Stimulated activated naive CD8-positive, alpha-beta T cell treated with anti-CD3 and anti-CD28 coated beads, Interleukin-15, Interleukin-2, amounts not matched to agents 100 U/mL and 50 U/mL, for 24 hours (primary cell): ENCODE data around the gene TMEM244.
"Not testable (repeated sequence)": the region's sequence is repeated elsewhere in the genome, so short reads cannot be mapped to it uniquely, and the experiment has no call there.

Source experiments
- ATAC-seq: fragments of 150-1000 bp; cut with Tn5 transposase; one replicate; pipeline ENCODE4 v1.10.0; 2021
- DNase-seq: peaks from one replicate; pipeline ENCODE4 v3.0.0; 2021

The TMEM244 gene

DNA sequence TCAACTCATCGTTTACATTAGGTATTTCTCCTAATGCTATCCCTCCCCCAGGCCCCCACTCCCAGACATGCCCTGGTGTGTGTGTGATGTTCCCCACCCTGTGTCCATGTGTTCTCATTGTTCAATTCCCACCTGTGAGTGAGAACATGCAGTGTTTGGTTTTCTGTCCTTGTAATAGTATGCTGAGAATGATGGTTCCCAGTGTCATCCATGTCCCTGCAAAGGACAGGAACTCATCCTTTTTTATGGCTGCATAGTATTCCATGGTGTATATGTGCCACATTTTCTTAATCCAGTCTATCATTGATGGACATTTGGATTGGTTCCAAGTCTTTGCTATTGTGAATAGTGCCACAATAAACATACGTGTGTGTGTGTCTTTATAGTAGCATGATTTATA lies 54.0 kb downstream of the TMEM244 start:
- ATAC-seq, DNase-seq: not testable (repeated sequence)

DNA sequence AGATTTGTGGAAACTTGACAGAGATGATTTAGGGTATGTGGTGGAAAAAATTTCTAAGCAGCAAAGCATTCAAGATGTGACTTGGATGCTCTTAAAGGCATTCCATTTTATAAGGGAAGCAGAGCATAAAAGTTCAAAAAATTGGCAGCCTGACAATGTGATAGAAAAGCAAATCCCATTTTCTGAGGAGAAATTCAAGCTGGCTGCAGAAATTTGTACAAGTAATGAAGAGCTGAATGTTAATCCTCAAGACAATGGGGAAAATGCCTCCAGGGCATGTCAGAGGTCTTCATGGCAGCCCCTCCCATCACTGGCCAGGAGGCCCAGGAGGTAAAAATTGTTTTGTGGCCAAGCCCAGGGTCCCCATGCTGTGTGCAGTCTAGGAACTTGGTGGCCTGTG lies 58.2 kb downstream of the TMEM244 start:
- not testable (repeated sequence) for DNase-seq, ATAC-seq

DNA sequence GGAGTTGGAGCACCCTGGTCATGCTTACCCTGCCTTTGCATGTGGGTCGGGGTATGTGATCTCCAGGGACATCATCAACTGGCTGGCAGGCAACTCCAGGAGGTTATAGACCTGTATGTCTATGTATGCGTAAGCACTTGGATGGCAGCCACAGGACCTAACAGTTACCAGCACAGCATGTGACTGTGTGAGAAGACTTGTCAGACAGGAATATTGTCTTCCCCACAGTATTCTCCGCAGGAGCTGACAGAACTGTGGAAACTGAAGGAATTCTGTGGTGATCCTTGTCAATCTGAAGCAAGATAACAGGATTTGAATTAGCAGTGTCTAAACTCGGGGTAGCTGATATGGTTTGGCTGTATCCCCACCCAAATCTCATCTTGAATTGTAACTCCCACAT lies 59.2 kb downstream of the TMEM244 start:
- no peak for ATAC-seq

DNA sequence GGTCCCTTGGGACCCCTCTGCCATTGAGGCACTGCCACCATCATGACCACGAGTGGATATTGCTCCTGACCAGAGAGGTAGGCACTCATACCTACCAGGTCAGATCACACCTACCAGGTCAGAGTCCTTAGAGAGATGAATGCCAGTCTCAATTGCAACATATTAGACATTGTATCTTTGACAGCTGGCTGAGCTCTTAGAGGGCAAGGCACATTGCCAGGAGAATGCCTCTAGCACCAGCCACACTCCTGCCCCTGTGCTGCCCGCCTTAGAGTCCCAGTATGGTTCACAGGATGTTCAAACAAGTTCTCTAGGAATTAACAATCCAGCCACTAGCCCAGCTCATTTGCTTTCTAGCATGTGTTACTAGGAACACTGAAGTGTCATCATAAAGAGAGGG lies 65.9 kb downstream of the TMEM244 start:
- ATAC-seq (no peak), DNase-seq (no peak)

More for the DNA sequence above, 59.2 kb downstream of the TMEM244 start:
- no peak for DNase-seq

DNA sequence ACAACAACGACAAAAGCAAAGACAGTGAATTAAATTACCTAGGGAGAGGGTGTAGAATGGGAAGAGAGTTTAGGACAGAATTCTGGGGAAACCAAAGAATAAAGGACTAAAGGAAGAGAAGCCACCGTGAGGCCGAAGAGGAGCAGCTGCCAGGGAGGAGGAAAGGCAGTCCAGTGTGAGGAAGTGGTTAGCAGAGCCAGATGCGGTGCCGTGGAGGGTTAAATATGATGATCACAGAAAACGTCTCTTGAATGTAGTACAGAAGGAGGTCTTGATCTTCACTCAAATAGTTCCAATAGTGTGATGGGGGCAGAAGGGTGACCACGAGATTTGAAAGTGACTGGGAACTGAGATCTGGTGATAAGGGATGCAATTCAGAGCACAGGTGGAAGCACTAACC lies 67.7 kb downstream of the TMEM244 start:
- DNase-seq (no peak), ATAC-seq (no peak)

DNA sequence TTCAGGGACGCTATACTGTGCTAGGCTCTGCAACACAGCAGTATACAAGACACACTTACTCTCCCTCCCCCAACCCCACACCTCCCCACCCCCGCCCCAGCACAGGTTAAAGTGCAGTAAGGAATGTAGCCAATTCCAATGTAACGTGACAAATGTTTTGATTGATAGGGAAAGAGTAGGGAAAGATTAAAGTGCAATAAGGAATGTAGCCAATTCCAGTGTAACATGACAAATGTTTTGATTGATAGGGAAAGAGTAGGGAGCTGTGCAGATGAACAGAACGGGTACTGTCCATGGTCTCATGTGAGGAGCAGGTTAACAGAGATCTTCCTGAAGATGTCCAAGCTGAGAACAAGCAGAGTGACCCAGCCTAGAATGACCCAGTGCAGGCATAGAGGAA lies 69.1 kb downstream of the TMEM244 start:
- no peak for DNase-seq
- ATAC-seq, result no peak

DNA sequence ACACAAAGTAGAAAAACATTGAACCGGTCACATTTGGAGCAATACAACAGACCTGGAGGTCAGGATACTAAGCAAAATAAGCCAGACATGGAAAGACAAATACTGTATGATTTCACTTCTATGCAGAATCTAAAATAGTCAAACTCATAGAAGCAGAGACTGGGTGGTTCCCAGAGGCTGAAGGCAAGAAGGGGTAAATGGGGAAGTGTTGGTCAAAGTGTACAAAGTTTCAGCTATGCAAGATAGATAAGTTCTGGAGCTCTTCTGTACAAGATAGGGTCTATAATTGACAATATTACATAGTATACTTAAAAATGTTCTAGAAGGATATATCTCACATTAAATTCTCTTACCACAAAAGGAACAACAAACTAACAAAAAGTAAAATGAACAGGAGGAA lies 70.3 kb downstream of the TMEM244 start:
- ATAC-seq (no peak), DNase-seq (no peak)

DNA sequence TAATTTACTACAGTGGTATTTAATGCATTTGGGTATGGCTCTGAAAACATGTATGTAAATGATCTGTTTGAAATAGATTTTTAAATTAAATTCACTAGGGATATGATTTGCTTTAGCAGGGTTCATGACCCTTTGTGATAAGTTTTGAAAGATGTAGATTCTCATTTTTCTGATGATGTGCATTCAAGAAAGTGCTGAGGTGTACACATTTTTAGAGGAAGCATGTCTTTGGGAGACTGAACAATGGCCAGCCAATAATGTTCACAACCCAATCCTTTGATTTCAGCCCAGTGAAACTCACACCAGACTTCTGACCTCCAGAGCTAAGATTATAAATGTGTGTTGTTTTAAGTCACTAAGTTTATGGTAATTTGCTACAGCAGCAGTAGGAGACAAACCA lies 71.1 kb downstream of the TMEM244 start:
- ATAC-seq (no peak), DNase-seq (no peak)

DNA sequence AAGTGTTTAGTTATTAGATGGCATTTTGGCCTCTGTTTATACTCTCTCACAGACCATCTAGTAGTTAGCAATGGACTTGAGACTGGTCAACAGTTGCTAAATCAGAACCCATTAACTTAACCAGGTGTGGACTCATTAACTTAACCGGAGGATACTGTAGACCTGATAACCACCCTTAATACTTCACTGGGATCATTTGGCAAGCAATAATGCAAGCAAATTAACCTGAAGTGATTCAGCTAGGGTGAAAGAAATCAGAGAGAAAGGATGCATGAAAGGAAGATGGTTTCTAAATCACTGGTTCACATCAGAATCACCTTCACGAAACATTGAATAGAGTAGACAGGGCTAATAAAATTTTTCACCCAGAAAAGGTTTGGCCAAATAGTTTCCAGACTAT lies 73.3 kb downstream of the TMEM244 start:
- ATAC-seq (no peak), DNase-seq (no peak)

DNA sequence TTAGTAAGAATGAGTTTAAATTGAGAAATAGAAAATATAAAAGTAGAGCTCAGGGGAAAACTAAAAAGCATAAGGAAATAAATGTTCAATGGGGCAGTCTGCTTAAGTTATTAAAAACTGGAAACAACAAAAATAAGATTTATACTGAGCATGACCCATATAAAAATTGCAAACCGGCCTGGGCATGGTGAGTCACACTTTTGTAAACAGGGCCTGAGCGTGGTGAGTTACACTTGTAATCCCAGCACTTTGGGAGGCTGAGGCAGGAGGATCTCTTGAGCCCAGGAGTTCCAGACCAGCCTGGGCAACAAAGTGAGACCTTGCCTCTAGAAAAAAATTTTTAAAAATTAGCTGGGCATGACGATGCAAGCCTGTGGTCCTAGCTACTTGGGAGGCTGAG lies 74.6 kb downstream of the TMEM244 start:
- ATAC-seq, result no peak
- no peak for DNase-seq

DNA sequence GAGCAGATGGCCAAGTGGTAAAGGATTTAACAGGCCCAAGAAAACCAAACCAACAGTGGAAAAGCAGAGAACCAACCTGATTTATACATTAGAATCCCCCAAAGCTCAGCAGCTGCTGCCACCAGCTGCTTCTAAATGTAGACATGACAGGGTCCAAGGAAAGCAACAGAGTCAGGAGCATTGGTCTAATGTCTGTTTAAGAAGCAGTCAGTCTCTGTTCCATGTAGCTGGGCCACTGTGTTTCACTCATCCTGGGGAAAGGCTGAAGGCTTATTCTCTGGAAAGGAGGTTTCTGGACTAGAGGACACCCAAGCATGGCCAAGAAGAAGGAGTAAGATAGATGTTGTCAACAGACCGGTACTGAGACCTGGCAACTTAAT lies 75.4 kb downstream of the TMEM244 start:
- ATAC-seq (no peak), DNase-seq (no peak)

DNA sequence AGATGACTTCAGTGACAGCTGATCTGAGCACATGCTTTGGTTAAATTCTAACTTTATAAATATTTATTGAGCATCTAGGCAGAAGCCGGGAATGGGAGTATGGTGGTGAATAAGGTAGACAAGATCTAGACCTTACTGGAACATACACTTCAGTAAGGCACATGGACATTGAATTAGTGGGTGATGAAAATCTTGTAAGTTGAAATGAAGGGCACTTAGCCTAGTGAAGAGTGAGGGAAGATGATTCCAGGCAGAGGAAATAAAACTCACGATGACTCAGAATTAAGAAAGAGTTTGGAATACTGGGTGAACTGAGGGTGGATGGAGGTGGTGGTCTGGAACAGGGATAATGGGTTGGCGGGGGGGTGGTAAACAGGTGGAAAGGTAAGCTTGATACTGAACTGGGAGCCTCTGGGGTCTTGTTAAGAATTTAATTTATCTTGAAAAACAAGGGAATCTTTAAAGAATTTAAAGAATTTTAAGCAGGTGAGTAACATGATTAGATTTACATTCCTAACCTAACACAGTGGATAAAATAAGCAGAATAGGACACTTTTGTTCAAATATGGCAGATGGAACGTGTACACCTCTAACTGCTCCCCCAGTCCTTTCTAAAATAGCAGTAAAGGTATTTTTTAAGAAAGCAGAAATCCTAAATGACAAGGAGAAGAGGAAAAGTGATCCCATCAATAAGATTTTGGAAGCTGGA lies 75.9 kb downstream of the TMEM244 start:
- ATAC-seq, result no peak
- no peak for DNase-seq
